ENCODE data around the gene TNRC6B. TPM values are rescaled to one million over a fixed set of nuclear protein-coding genes. Genes with fewer than 3 reads are reported as not detected.

Gene TNRC6B
- total RNA-seq, 1 experiment from 2014 or later = 44.6 TPM

DNA sequence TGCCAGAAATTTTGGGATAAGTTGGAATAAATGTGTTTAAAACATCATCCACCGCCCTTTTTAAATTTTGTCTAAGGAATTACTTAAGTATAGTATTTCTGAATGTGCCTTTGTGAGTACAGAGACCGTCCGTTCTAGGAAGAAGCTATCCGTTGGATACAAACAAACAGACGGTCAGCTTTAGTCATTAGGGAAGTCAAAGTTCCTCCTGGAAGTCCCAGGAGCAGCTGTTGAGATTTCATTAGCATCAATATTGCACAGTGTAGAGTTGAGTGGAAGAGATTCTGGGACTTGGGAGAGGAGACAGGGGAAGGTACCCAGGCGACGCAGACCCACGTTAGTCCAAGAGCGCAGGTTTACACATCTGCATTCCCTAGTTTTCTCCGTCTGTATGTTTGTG, 152.9 kb downstream of the TNRC6B start:
- Mint-ChIP-seq H3K4me3 (ENCODE audit: low read depth, unreplicated experiment) (no peak overlapping the region), H3K36me3 (ENCODE audit: insufficient read depth, unreplicated experiment) (peaks cover 38% of the 10 kb centered on the region), H3K27ac (ENCODE audit: unreplicated experiment) (no peak overlapping the region), H3K27me3 (ENCODE audit: unreplicated experiment) (no peaks in the 10 kb centered on the region), H3K4me1 (ENCODE audit: low read depth, unreplicated experiment) (no peaks in the 10 kb centered on the region), H3K9me3 (ENCODE audit: low read depth, unreplicated experiment) (no peaks in the 10 kb centered on the region)
- TF ChIP-seq CTCF (IDR thresholded peaks at IDR 0.05; ENCODE audit: unreplicated experiment) = no peak
- intact Hi-C loops (cut with micrococcal nuclease; ENCODE audit: unreplicated experiment) = no loop called here
- CTCF ChIA-PET = interaction anchor here (0.6 kb wide), 1 partner anchor 1011 kb away, joined by 3 read pairs; no protein-coding TSS in a partner anchor
- no peak for DNase-seq
- no TSS peak for BruUV-seq (replicated peaks)

DNA sequence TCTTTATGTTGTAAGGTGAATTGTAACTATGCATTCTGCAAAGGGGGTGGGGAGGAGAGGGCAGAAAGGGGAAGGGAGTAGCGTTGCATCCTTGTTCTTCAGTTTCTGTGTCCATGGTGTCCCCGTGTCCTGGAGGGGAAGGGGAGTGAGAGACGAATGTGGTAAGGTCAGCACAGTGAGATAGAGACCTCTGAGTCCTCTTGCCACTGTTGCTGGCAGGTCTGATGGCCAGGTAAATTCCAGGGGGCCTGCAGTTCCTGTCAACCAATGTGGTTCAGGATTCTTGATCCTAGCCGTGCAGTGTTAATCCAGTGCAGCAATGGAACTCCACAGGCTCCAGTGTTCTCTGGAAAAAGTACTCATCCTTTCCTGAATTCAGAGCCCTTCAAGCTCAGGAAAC, 154.0 kb downstream of the TNRC6B start:
- Mint-ChIP-seq H3K4me3 (ENCODE audit: low read depth, unreplicated experiment) (no peak overlapping the region), H3K9me3 (ENCODE audit: low read depth, unreplicated experiment) (no peaks in the 10 kb centered on the region), H3K27ac (ENCODE audit: unreplicated experiment) (no peak overlapping the region), H3K4me1 (ENCODE audit: low read depth, unreplicated experiment) (no peaks in the 10 kb centered on the region), H3K36me3 (ENCODE audit: insufficient read depth, unreplicated experiment) (peaks cover 38% of the 10 kb centered on the region), H3K27me3 (ENCODE audit: unreplicated experiment) (no peaks in the 10 kb centered on the region)
- no peak for DNase-seq
- BruUV-seq (replicated peaks) = no TSS peak
- CTCF ChIA-PET = interaction anchor here (0.7 kb wide), 1 partner anchor 555 kb away, joined by 4 read pairs; no protein-coding TSS in a partner anchor
- TF ChIP-seq CTCF (IDR thresholded peaks at IDR 0.05; ENCODE audit: unreplicated experiment) = no peak
- intact Hi-C loops (cut with micrococcal nuclease; ENCODE audit: unreplicated experiment) = no loop called here

DNA sequence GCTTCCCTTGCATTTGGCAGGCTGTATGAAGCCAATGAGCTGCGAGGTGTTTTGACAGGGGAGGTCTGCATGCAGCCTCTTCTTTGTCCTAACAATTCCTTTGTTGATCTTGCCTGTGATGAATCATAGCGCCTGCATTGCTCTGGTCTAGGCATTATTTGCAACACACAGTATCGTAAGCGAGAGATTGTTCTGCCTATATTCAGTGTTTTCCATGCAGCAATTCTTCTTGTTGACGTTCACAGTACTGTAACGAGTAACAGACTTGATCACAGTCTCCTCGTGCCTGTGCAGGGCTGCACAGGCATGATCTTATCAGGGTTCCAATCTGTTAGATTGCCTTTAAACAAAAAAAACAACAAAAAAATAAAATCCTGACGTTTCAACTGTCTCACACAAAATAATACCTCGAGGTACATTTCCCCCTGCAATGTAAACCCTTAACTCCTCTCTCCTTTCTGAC, 154.6 kb downstream of the TNRC6B start:
- Mint-ChIP-seq H3K36me3 (ENCODE audit: insufficient read depth, unreplicated experiment) (peaks cover 38% of the 10 kb centered on the region), H3K9me3 (ENCODE audit: low read depth, unreplicated experiment) (no peaks in the 10 kb centered on the region), H3K4me1 (ENCODE audit: low read depth, unreplicated experiment) (no peaks in the 10 kb centered on the region), H3K4me3 (ENCODE audit: low read depth, unreplicated experiment) (no peak overlapping the region), H3K27me3 (ENCODE audit: unreplicated experiment) (no peaks in the 10 kb centered on the region), H3K27ac (ENCODE audit: unreplicated experiment) (no peak overlapping the region)
- no TSS peak for BruUV-seq (replicated peaks)
- DNase-seq = no peak
- intact Hi-C loops (cut with micrococcal nuclease; ENCODE audit: unreplicated experiment) = no loop called here
- no peak for TF ChIP-seq CTCF (IDR thresholded peaks at IDR 0.05; ENCODE audit: unreplicated experiment)
- CTCF ChIA-PET = no interaction called here

DNA sequence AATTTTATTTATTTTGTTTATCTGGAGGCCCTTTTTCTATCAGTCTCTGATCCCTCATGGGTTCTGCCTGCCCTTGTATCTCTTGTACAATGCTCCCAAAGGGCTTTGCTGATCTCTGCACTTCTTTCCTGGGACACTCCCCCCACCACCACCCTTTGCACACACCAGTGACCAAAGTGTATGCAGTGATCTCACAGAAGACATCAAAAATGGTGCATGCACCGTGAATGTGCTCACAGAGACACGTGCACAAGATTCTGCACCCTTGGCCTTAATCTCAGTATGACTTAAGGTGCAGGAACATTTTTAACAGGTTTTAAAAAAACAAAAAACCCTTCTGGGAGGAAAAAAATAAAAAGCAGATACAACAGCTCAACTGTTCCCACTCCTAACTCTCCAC, 156.3 kb downstream of the TNRC6B start:
- Mint-ChIP-seq H3K27me3 (ENCODE audit: unreplicated experiment) (no peaks in the 10 kb centered on the region), H3K27ac (ENCODE audit: unreplicated experiment) (no peak overlapping the region), H3K4me3 (ENCODE audit: low read depth, unreplicated experiment) (no peak overlapping the region), H3K4me1 (ENCODE audit: low read depth, unreplicated experiment) (no peaks in the 10 kb centered on the region), H3K36me3 (ENCODE audit: insufficient read depth, unreplicated experiment) (peaks cover 24% of the 10 kb centered on the region), H3K9me3 (ENCODE audit: low read depth, unreplicated experiment) (no peaks in the 10 kb centered on the region)
- CTCF ChIA-PET = no interaction called here
- DNase-seq = no peak
- BruUV-seq (replicated peaks) = no TSS peak
- TF ChIP-seq CTCF (IDR thresholded peaks at IDR 0.05; ENCODE audit: unreplicated experiment) = no peak
- intact Hi-C loops (cut with micrococcal nuclease; ENCODE audit: unreplicated experiment) = no loop called here
